ENCODE data around the gene PCMT1. TPM values are rescaled to one million over a fixed set of nuclear protein-coding genes. Genes with fewer than 3 reads are reported as not detected.

Gene PCMT1
- total RNA-seq, 1 donor from 2014 or later = 133 TPM

GRCh38 chr6:149761438-149761837 lies 11.9 kb downstream of the PCMT1 start:
- Mint-ChIP-seq H3K27ac (no peak overlapping the region), H3K27me3 (ENCODE audit: insufficient read depth, low read depth) (no peaks in the 10 kb centered on the region), H3K4me1 (no peaks in the 10 kb centered on the region), H3K36me3 (peaks cover 13% of the 10 kb centered on the region), H3K9me3 (peaks cover 12% of the 10 kb centered on the region), H3K4me3 (no peak overlapping the region)
- no peak overlapping the region for H2AFZ ChIP-seq (replicated peaks)
- no peaks in the 10 kb centered on the region for H3K9me3 ChIP-seq (ENCODE audit: low read depth)
- peaks cover 65% of the 10 kb centered on the region for H3K79me2 ChIP-seq (ENCODE audit: low read depth)
- H3K27me3 ChIP-seq = no peaks in the 10 kb centered on the region
- TF ChIP-seq CTCF (IDR thresholded peaks at IDR 0.05) (no peak), EZH2phosphoT487 (IDR thresholded peaks at IDR 0.05) (no peak), EZH2 (IDR thresholded peaks at IDR 0.05) (no peak)
- H4K20me1 ChIP-seq (ENCODE audit: low read depth) = peaks cover 7% of the 10 kb centered on the region
- no peak for DNase-seq (ENCODE audit: low spot score)
- no peak overlapping the region for H3K27ac ChIP-seq
- no peak overlapping the region for H3K9ac ChIP-seq
- H3K4me2 ChIP-seq = no peak overlapping the region
- no peak overlapping the region for H3K4me3 ChIP-seq
- H3F3A ChIP-seq (ENCODE audit: low read depth) = peaks cover 6% of the 10 kb centered on the region
- H3K36me3 ChIP-seq = peaks cover 6% of the 10 kb centered on the region
- H3K4me1 ChIP-seq = no peaks in the 10 kb centered on the region

- no peak for DNase-seq (ENCODE audit: low spot score)
- peaks cover 15% of the 10 kb centered on the region for H3K9me3 Mint-ChIP-seq
- H3K27me3 ChIP-seq = no peaks in the 10 kb centered on the region
- H3K9ac ChIP-seq = no peak overlapping the region
- peaks cover 6% of the 10 kb centered on the region for H3F3A ChIP-seq (ENCODE audit: low read depth)
- no peaks in the 10 kb centered on the region for H3K27me3 Mint-ChIP-seq (ENCODE audit: insufficient read depth, low read depth)
- H3K27ac ChIP-seq = no peak overlapping the region
- no peaks in the 10 kb centered on the region for H3K4me1 Mint-ChIP-seq
- peaks cover 8% of the 10 kb centered on the region for H3K36me3 ChIP-seq
- peaks cover 7% of the 10 kb centered on the region for H4K20me1 ChIP-seq (ENCODE audit: low read depth)
- H3K9me3 ChIP-seq (ENCODE audit: low read depth) = no peaks in the 10 kb centered on the region
- H3K79me2 ChIP-seq (ENCODE audit: low read depth) = peaks cover 58% of the 10 kb centered on the region
- peaks cover 23% of the 10 kb centered on the region for H3K36me3 Mint-ChIP-seq
- TF ChIP-seq EZH2phosphoT487 (IDR thresholded peaks at IDR 0.05) (no peak), EZH2 (IDR thresholded peaks at IDR 0.05) (no peak), CTCF (IDR thresholded peaks at IDR 0.05) (no peak)
- no peak overlapping the region for H3K4me3 ChIP-seq
- H3K4me3 Mint-ChIP-seq = no peak overlapping the region
- no peak overlapping the region for H3K4me2 ChIP-seq
- H2AFZ ChIP-seq (replicated peaks) = no peak overlapping the region
- no peaks in the 10 kb centered on the region for H3K4me1 ChIP-seq
- H3K27ac Mint-ChIP-seq = no peak overlapping the region
Observed at GRCh38 chr6:149763866-149764265, 14.3 kb downstream of the PCMT1 start.

GRCh38 chr6:149766156-149766769 lies 16.7 kb downstream of the PCMT1 start:
- Mint-ChIP-seq H3K4me3 (no peak overlapping the region), H3K27me3 (ENCODE audit: insufficient read depth, low read depth) (no peaks in the 10 kb centered on the region), H3K36me3 (peaks cover 28% of the 10 kb centered on the region), H3K4me1 (no peaks in the 10 kb centered on the region), H3K9me3 (peaks cover 15% of the 10 kb centered on the region), H3K27ac (no peak overlapping the region)
- H2AFZ ChIP-seq (replicated peaks) = no peak overlapping the region
- no peaks in the 10 kb centered on the region for H3K4me1 ChIP-seq
- peaks cover 6% of the 10 kb centered on the region for H3F3A ChIP-seq (ENCODE audit: low read depth)
- peaks cover 8% of the 10 kb centered on the region for H3K36me3 ChIP-seq
- no peaks in the 10 kb centered on the region for H3K27me3 ChIP-seq
- no peak overlapping the region for H3K27ac ChIP-seq
- H3K79me2 ChIP-seq (ENCODE audit: low read depth) = peaks cover 65% of the 10 kb centered on the region
- H3K9me3 ChIP-seq (ENCODE audit: low read depth) = no peaks in the 10 kb centered on the region
- TF ChIP-seq EZH2phosphoT487 (IDR thresholded peaks at IDR 0.05) (no peak), EZH2 (IDR thresholded peaks at IDR 0.05) (no peak), CTCF (IDR thresholded peaks at IDR 0.05) (no peak)
- DNase-seq (ENCODE audit: low spot score) = no peak
- no peak overlapping the region for H3K9ac ChIP-seq
- peaks cover 3% of the 10 kb centered on the region for H4K20me1 ChIP-seq (ENCODE audit: low read depth)
- H3K4me3 ChIP-seq = no peak overlapping the region
- no peak overlapping the region for H3K4me2 ChIP-seq

Data from neural progenitor cell (in vitro differentiated cells).